Measurements from ENCODE around the gene APCDD1. TPM values are rescaled to one million over a fixed set of nuclear protein-coding genes. Genes with fewer than 3 reads are reported as not detected.

The APCDD1 gene
- total and polyA plus RNA-seq, 2 experiments from 2014 or later = 30.8 to 51.2 TPM

DNA sequence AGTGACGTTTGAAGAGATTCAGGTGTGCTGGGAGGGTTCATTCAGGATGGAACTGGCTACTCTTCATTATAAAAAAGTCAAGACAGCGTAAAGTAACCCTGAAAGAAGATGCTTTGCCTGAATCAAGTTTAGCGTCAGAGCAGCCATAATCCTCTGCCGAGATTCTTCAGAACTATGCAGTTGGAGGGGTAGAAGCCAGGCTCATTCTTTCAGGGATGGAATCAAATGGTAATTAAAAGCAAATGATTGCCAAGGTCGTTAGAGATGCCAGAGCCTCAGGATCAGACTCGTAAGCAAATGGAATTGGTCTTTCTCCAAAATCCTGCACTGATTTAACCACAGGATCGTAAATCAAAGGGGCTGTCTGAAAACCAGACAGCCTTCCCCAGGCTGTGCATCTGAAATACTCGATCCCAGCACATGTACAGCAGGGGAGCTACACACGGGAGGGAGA lies 21.9 kb downstream of the APCDD1 start:
- Histone ChIP-seq H3K4me3 (no peak overlapping the region), H3K36me3 (no peaks in the 10 kb centered on the region), H3K27ac (no peak overlapping the region), H3K9me3 (ENCODE audit: low read depth) (no peaks in the 10 kb centered on the region), H3K27me3 (no peaks in the 10 kb centered on the region), H3K4me1 (ENCODE audit: low read depth) (peaks cover 5% of the 10 kb centered on the region)
- no peak for TF ChIP-seq CTCF (IDR thresholded peaks at IDR 0.05; ENCODE audit: low read depth, low read length)
- no peak for DNase-seq (ENCODE audit: low read depth in 1 of 2, low spot score in 1 of 2)

GRCh38 chr18:10477121-10477862 lies 22.9 kb downstream of the APCDD1 start:
- H3K36me3 ChIP-seq = no peaks in the 10 kb centered on the region
- no peaks in the 10 kb centered on the region for H3K9me3 ChIP-seq (ENCODE audit: low read depth)
- H3K27ac ChIP-seq = no peak overlapping the region
- no peak for DNase-seq (ENCODE audit: low read depth in 1 of 2, low spot score in 1 of 2)
- H3K27me3 ChIP-seq = no peaks in the 10 kb centered on the region
- H3K4me1 ChIP-seq (ENCODE audit: low read depth) = peaks cover 5% of the 10 kb centered on the region
- no peak overlapping the region for H3K4me3 ChIP-seq
- TF ChIP-seq CTCF (IDR thresholded peaks at IDR 0.05; ENCODE audit: low read depth, low read length) = no peak

DNA sequence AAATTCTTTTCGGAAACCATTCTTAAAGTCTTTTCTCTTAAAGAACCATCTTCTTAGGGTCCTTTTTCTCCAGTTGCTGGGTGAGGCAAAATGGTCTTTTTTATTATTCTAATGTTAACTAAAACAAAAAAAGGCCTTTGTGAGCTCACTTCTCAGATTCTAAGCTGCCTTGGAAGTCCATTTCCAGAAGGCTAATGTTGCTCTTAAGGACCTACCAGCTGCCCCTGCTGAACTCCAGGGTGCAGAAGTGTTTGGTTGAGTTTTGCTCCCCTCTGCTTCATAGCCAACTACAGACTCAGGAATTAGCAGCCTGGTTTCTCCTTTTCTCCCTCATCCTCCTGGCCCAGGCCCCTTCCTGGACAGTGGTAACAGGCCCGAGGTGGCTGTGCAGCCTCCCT lies 23.4 kb downstream of the APCDD1 start:
- Histone ChIP-seq H3K36me3 (no peaks in the 10 kb centered on the region), H3K27me3 (no peaks in the 10 kb centered on the region), H3K27ac (no peak overlapping the region), H3K9me3 (ENCODE audit: low read depth) (no peaks in the 10 kb centered on the region), H3K4me1 (ENCODE audit: low read depth) (peaks cover 5% of the 10 kb centered on the region), H3K4me3 (no peak overlapping the region)
- TF ChIP-seq CTCF (IDR thresholded peaks at IDR 0.05; ENCODE audit: low read depth, low read length) = no peak
- DNase-seq (ENCODE audit: low read depth in 1 of 2, low spot score in 1 of 2) = no peak

- no peak overlapping the region for H3K4me3 ChIP-seq
- DNase-seq (ENCODE audit: low read depth in 1 of 2, low spot score in 1 of 2) = no peak
- no peaks in the 10 kb centered on the region for H3K4me1 ChIP-seq (ENCODE audit: low read depth)
- no peaks in the 10 kb centered on the region for H3K9me3 ChIP-seq (ENCODE audit: low read depth)
- no peaks in the 10 kb centered on the region for H3K36me3 ChIP-seq
- TF ChIP-seq CTCF (IDR thresholded peaks at IDR 0.05; ENCODE audit: low read depth, low read length) = no peak
- H3K27ac ChIP-seq = no peak overlapping the region
- no peaks in the 10 kb centered on the region for H3K27me3 ChIP-seq
Measured at GRCh38 chr18:10481831-10482230, 27.4 kb downstream of the APCDD1 start.

GRCh38 chr18:10482363-10482984 lies 28.0 kb downstream of the APCDD1 start:
- no peak for TF ChIP-seq CTCF (IDR thresholded peaks at IDR 0.05; ENCODE audit: low read depth, low read length)
- Histone ChIP-seq H3K4me3 (no peak overlapping the region), H3K36me3 (no peaks in the 10 kb centered on the region), H3K27ac (no peak overlapping the region), H3K4me1 (ENCODE audit: low read depth) (no peaks in the 10 kb centered on the region), H3K9me3 (ENCODE audit: low read depth) (no peaks in the 10 kb centered on the region), H3K27me3 (no peaks in the 10 kb centered on the region)
- no peak for DNase-seq (ENCODE audit: low read depth in 1 of 2, low spot score in 1 of 2)
